Naive B cell (primary cell): ENCODE measurements around the gene STARD9. TPM values are rescaled to one million over a fixed set of nuclear protein-coding genes. Genes with fewer than 3 reads are reported as not detected.

Experiments
- ATAC-seq, 2 donors: fragments of 150-1000 bp; cut with Tn5 transposase; 2 replicates each; pipeline ENCODE4 v1.10.0; 2021; ENCODE audit warnings: low read depth in 2 of 2, mild to moderate bottlenecking in 2 of 2, moderate library complexity in 2 of 2
- DNase-seq: peaks from one replicate; pipeline ENCODE4 v3.0.0; 2022
- H3K27ac Mint-ChIP-seq, 6 donors: one replicate each; pipeline ENCODE4 v1.8.0; 2020 to 2022; ENCODE audit warnings: mild to moderate bottlenecking in 6 of 6, mixed read lengths in 6 of 6, moderate library complexity in 5 of 6, inconsistent platforms in 2 of 6
- H3K27me3 Mint-ChIP-seq, 3 donors: one replicate each; pipeline ENCODE4 v1.8.0; 2021 to 2022; ENCODE audit warnings: mixed read lengths in 3 of 3, mild to moderate bottlenecking in 1 of 3
- H3K36me3 Mint-ChIP-seq, 2 donors: one replicate each; pipeline ENCODE4 v1.8.0; 2020 to 2022; ENCODE audit warnings: mixed read lengths in 2 of 2, inconsistent platforms in 1 of 2, mild to moderate bottlenecking in 1 of 2
- H3K4me1 Mint-ChIP-seq, 3 donors: one replicate each; pipeline ENCODE4 v1.8.0; 2020 to 2022; ENCODE audit warnings: mixed read lengths in 3 of 3, inconsistent platforms in 1 of 3, mild to moderate bottlenecking in 1 of 3, moderate library complexity in 1 of 3
- H3K4me3 Mint-ChIP-seq, 8 donors: one replicate each; pipeline ENCODE4 v1.8.0; 2020 to 2022; ENCODE audit warnings: mild to moderate bottlenecking in 8 of 8, mixed read lengths in 8 of 8, moderate library complexity in 8 of 8, inconsistent platforms in 2 of 8
- H3K9me3 Mint-ChIP-seq, 7 donors: one replicate each; pipeline ENCODE4 v1.8.0; 2020 to 2022; ENCODE audit warnings: mixed read lengths in 7 of 7, mild to moderate bottlenecking in 5 of 7, inconsistent platforms in 2 of 7, moderate library complexity in 1 of 7
- polyA plus RNA-seq, 6 donors: library from polyadenylated mRNA; unstranded; fragments of 300-500 nt; fragmentation: Illumina TruSeq; gene quantifications; one replicate each; pipeline ENCODE4 v1.2.3, GENCODE V29; 2021; ENCODE audit warnings: low read depth in 6 of 6

The STARD9 gene
- polyA plus RNA-seq, 6 donors from 2014 or later: 0.28 to 1.9 (median 0.91) TPM

- no peak for ATAC-seq
- H3K27ac Mint-ChIP-seq: no peak overlapping the region
- no peaks in the 10 kb centered on the region for H3K36me3 Mint-ChIP-seq
- no peak overlapping the region for H3K4me3 Mint-ChIP-seq
- H3K27me3 Mint-ChIP-seq: no peaks in the 10 kb centered on the region
- DNase-seq: no peak
- H3K9me3 Mint-ChIP-seq: peaks cover 0 to 4% (median 0%) of the 10 kb centered on the region in 7 donors
- peaks cover 3 to 8% (median 8%) of the 10 kb centered on the region in 3 donors for H3K4me1 Mint-ChIP-seq
These were observed 46.0 kb downstream of the STARD9 start for GRCh38 chr15:42621386-42621785.

- Mint-ChIP-seq H3K4me3 (no peak overlapping the region), H3K9me3 (peaks cover 0 to 5% (median 0%) of the 10 kb centered on the region in 7 donors), H3K4me1 (peaks cover 3 to 8% (median 8%) of the 10 kb centered on the region in 3 donors), H3K27me3 (no peaks in the 10 kb centered on the region), H3K36me3 (no peaks in the 10 kb centered on the region), H3K27ac (peak overlapping the region in 3 of 6 donors; percentile 10 to 84 (median 73))
- ATAC-seq (no peak), DNase-seq (no peak)
These were observed 46.9 kb downstream of the STARD9 start for GRCh38 chr15:42621996-42622925.

GRCh38 chr15:42623951-42624350, 48.5 kb downstream of the STARD9 start:
- H3K36me3 Mint-ChIP-seq: no peaks in the 10 kb centered on the region
- ATAC-seq (no peak), DNase-seq (no peak)
- no peak overlapping the region for H3K4me3 Mint-ChIP-seq
- no peak overlapping the region for H3K27ac Mint-ChIP-seq
- H3K4me1 Mint-ChIP-seq: peaks cover 3 to 8% (median 8%) of the 10 kb centered on the region in 3 donors
- H3K27me3 Mint-ChIP-seq: no peaks in the 10 kb centered on the region
- peaks cover 0 to 7% (median 0%) of the 10 kb centered on the region in 7 donors for H3K9me3 Mint-ChIP-seq

GRCh38 chr15:42627485-42627884, 52.1 kb downstream of the STARD9 start:
- H3K27me3 Mint-ChIP-seq: no peaks in the 10 kb centered on the region
- H3K36me3 Mint-ChIP-seq: no peaks in the 10 kb centered on the region
- peaks cover 0 to 12% (median 8%) of the 10 kb centered on the region in 7 donors for H3K9me3 Mint-ChIP-seq
- H3K4me1 Mint-ChIP-seq: peaks cover 7 to 10% (median 7%) of the 10 kb centered on the region in 3 donors
- peak overlapping the region in 2 of 6 donors; percentile 10 to 35 for H3K27ac Mint-ChIP-seq
- no peak overlapping the region for H3K4me3 Mint-ChIP-seq
- DNase-seq: no peak
- no peak for ATAC-seq

- Mint-ChIP-seq H3K4me1 (peaks cover 9 to 12% (median 10%) of the 10 kb centered on the region in 3 donors), H3K27ac (peak overlapping the region in 1 of 6 donors; percentile 3), H3K27me3 (no peaks in the 10 kb centered on the region), H3K36me3 (no peaks in the 10 kb centered on the region), H3K4me3 (no peak overlapping the region), H3K9me3 (peaks cover 5 to 14% (median 10%) of the 10 kb centered on the region in 7 donors)
- ATAC-seq (no peak), DNase-seq (no peak)
These were observed 53.4 kb downstream of the STARD9 start for GRCh38 chr15:42628761-42629160.

GRCh38 chr15:42632105-42632675, 56.8 kb downstream of the STARD9 start:
- peak overlapping the region in 4 of 6 donors; percentile 17 to 84 (median 40) for H3K27ac Mint-ChIP-seq

GRCh38 chr15:42640109-42640508, 64.7 kb downstream of the STARD9 start:
- no peak for DNase-seq
- Mint-ChIP-seq H3K27me3 (no peaks in the 10 kb centered on the region), H3K4me1 (no peaks in the 10 kb centered on the region), H3K27ac (peak overlapping the region in 1 of 6 donors; percentile 15), H3K36me3 (peaks cover 10 to 13% of the 10 kb centered on the region in 2 donors), H3K4me3 (no peak overlapping the region), H3K9me3 (no peaks in the 10 kb centered on the region)
- ATAC-seq: no peak

More at GRCh38 chr15:42632105-42632675, 56.8 kb downstream of the STARD9 start:
- Mint-ChIP-seq H3K9me3 (peaks cover 0 to 11% (median 10%) of the 10 kb centered on the region in 7 donors), H3K4me3 (peak overlapping the region in 4 of 8 donors; percentile 2 to 59 (median 36)), H3K36me3 (peaks cover 0 to 6% of the 10 kb centered on the region in 2 donors), H3K4me1 (peaks cover 6 to 12% (median 9%) of the 10 kb centered on the region in 3 donors), H3K27me3 (no peaks in the 10 kb centered on the region)
- DNase-seq: no peak
- peak in 1 of 2 donors; percentile 45 for ATAC-seq

- ATAC-seq: peak; percentile 90 to 96
- H3K9me3 Mint-ChIP-seq: no peaks in the 10 kb centered on the region
- H3K27me3 Mint-ChIP-seq: no peaks in the 10 kb centered on the region
- peak; percentile 46 for DNase-seq
- H3K27ac Mint-ChIP-seq: peak overlapping the region in 1 of 6 donors; percentile 24
- H3K36me3 Mint-ChIP-seq: peaks cover 0 to 3% of the 10 kb centered on the region in 2 donors
- H3K4me1 Mint-ChIP-seq: peaks cover 0 to 9% (median 5%) of the 10 kb centered on the region in 3 donors
- no peak overlapping the region for H3K4me3 Mint-ChIP-seq
These were observed 75.0 kb downstream of the STARD9 start for GRCh38 chr15:42650208-42651066.

- no peaks in the 10 kb centered on the region for H3K27me3 Mint-ChIP-seq
- H3K36me3 Mint-ChIP-seq: peaks cover 4 to 8% of the 10 kb centered on the region in 2 donors
- no peak for ATAC-seq
- no peaks in the 10 kb centered on the region for H3K4me1 Mint-ChIP-seq
- DNase-seq: no peak
- H3K4me3 Mint-ChIP-seq: no peak overlapping the region
- H3K27ac Mint-ChIP-seq: peak overlapping the region in 1 of 6 donors; percentile 63
- no peaks in the 10 kb centered on the region for H3K9me3 Mint-ChIP-seq
These were observed 90.4 kb downstream of the STARD9 start for GRCh38 chr15:42665827-42666226.

GRCh38 chr15:42667855-42668254, 92.4 kb downstream of the STARD9 start:
- H3K4me1 Mint-ChIP-seq: no peaks in the 10 kb centered on the region
- no peak overlapping the region for H3K4me3 Mint-ChIP-seq
- ATAC-seq (no peak), DNase-seq (no peak)
- no peaks in the 10 kb centered on the region for H3K9me3 Mint-ChIP-seq
- H3K27me3 Mint-ChIP-seq: no peaks in the 10 kb centered on the region
- peaks cover 4 to 8% of the 10 kb centered on the region in 2 donors for H3K36me3 Mint-ChIP-seq
- no peak overlapping the region for H3K27ac Mint-ChIP-seq

- ATAC-seq (no peak), DNase-seq (no peak)
- Mint-ChIP-seq H3K4me3 (no peak overlapping the region), H3K27ac (no peak overlapping the region), H3K4me1 (no peaks in the 10 kb centered on the region), H3K36me3 (peaks cover 6 to 8% of the 10 kb centered on the region in 2 donors), H3K27me3 (no peaks in the 10 kb centered on the region), H3K9me3 (no peaks in the 10 kb centered on the region)
These were observed 95.0 kb downstream of the STARD9 start for GRCh38 chr15:42670451-42670850.

GRCh38 chr15:42672444-42672843, 97.0 kb downstream of the STARD9 start:
- no peaks in the 10 kb centered on the region for H3K27me3 Mint-ChIP-seq
- H3K4me3 Mint-ChIP-seq: no peak overlapping the region
- ATAC-seq (no peak), DNase-seq (no peak)
- H3K9me3 Mint-ChIP-seq: no peaks in the 10 kb centered on the region
- peaks cover 8 to 15% of the 10 kb centered on the region in 2 donors for H3K36me3 Mint-ChIP-seq
- H3K4me1 Mint-ChIP-seq: no peaks in the 10 kb centered on the region
- H3K27ac Mint-ChIP-seq: no peak overlapping the region

- Mint-ChIP-seq H3K4me3 (no peak overlapping the region), H3K4me1 (no peaks in the 10 kb centered on the region)
- ATAC-seq: no peak
These were observed 99.1 kb downstream of the STARD9 start for GRCh38 chr15:42674472-42674871.

More at GRCh38 chr15:42674472-42674871, 99.1 kb downstream of the STARD9 start:
- Mint-ChIP-seq H3K27ac (no peak overlapping the region), H3K36me3 (peaks cover 8 to 22% of the 10 kb centered on the region in 2 donors), H3K9me3 (no peaks in the 10 kb centered on the region), H3K27me3 (no peaks in the 10 kb centered on the region)
- no peak for DNase-seq
